Neural cell (in vitro differentiated cells): ENCODE measurements around the gene SERPINA3. TPM values are rescaled to one million over a fixed set of nuclear protein-coding genes. Genes with fewer than 3 reads are reported as not detected.

Source experiments
- H2AFZ ChIP-seq: fragments of 200-600, 300-800 bp; sonication (generic), shearing (Covaris generic); 2 replicates; pipeline ENCODE4 v1.6.0; 2014; ENCODE audit warnings: low read depth, mild to moderate bottlenecking, antibody characterized with exemption, low read length, moderate library complexity
- H3F3A ChIP-seq: fragments of 200-600 bp; shearing (Covaris generic); 2 replicates; pipeline ENCODE4 v1.6.1; 2016; ENCODE audit warnings: mild to moderate bottlenecking, moderate library complexity, mixed read lengths, antibody characterized with exemption, low read length; ENCODE audit not compliant: insufficient read depth, poor library complexity, severe bottlenecking
- H3K27ac ChIP-seq: fragments of 200-600, 300-800 bp; sonication (generic), shearing (Covaris generic); 2 replicates; pipeline ENCODE4 v1.5.1; 2014; ENCODE audit warnings: mild to moderate bottlenecking, low read length, moderate library complexity
- H3K27me3 ChIP-seq: fragments of 300-800, 200-600 bp; sonication (generic), shearing (Covaris generic); 2 replicates; pipeline ENCODE4 v1.6.0; 2014; ENCODE audit warnings: mild to moderate bottlenecking, low read depth, low read length, moderate library complexity; ENCODE audit not compliant: insufficient read depth
- H3K36me3 ChIP-seq: fragments of 300-800, 200-600 bp; sonication (generic), shearing (Covaris generic); 2 replicates; pipeline ENCODE4 v1.5.1; 2014; ENCODE audit warnings: mild to moderate bottlenecking, antibody characterized with exemption, low read length, moderate library complexity; ENCODE audit not compliant: insufficient read depth
- H3K4me2 ChIP-seq: fragments of 300-800, 200-600 bp; sonication (generic), shearing (Covaris generic); 2 replicates; pipeline ENCODE4 v1.6.0; 2014; ENCODE audit warnings: mild to moderate bottlenecking, low read length
- H3K4me3 ChIP-seq: fragments of 300-800, 200-600 bp; sonication (generic), shearing (Covaris generic); 2 replicates; pipeline ENCODE4 v1.5.1; 2014; ENCODE audit warnings: mild to moderate bottlenecking, low read length, moderate library complexity
- H3K79me2 ChIP-seq: fragments of 200-600 bp; shearing (Covaris generic); replicated peaks from 2 replicates; pipeline ENCODE4 v1.6.0; 2014; ENCODE audit warnings: mild to moderate bottlenecking, low read length, moderate library complexity; ENCODE audit not compliant: insufficient read depth
- H3K9ac ChIP-seq: fragments of 300-800, 200-600 bp; sonication (generic), shearing (Covaris generic); 2 replicates; pipeline ENCODE4 v1.6.1; 2016; ENCODE audit warnings: mild to moderate bottlenecking, low read length, mixed read lengths
- H3K9me2 ChIP-seq: fragments of 200-600 bp; shearing (Covaris generic); 2 replicates; pipeline ENCODE4 v1.6.1; 2016; ENCODE audit warnings: mild to moderate bottlenecking, low read length, mixed read lengths; ENCODE audit not compliant: insufficient read depth
- H3K9me3 ChIP-seq: fragments of 200-600, 300-800 bp; sonication (generic), shearing (Covaris generic); 2 replicates; pipeline ENCODE4 v1.6.1; 2016; ENCODE audit warnings: mild to moderate bottlenecking, mixed run types, low read length, moderate library complexity, mixed read lengths
- H4K20me1 ChIP-seq: fragments of 200-600 bp; shearing (Covaris generic); 2 replicates; pipeline ENCODE4 v1.6.1; 2016; ENCODE audit warnings: mild to moderate bottlenecking, mixed run types; ENCODE audit not compliant: insufficient read depth
- CTCF ChIP-seq: fragments of 450-650 bp; IDR thresholded peaks from 2 replicates; pipeline ENCODE4 v1.5.1; 2014; ENCODE audit warnings: antibody characterized with exemption, mild to moderate bottlenecking, moderate library complexity; ENCODE audit not compliant: poor library complexity, severe bottlenecking
- EP300 ChIP-seq: fragments of 450-650 bp; conservative IDR thresholded peaks from 2 replicates; pipeline ENCODE4 v1.6.1; 2014; ENCODE audit warnings: antibody characterized with exemption, mild to moderate bottlenecking, moderate library complexity; ENCODE audit not compliant: poor library complexity, severe bottlenecking
- EZH2 ChIP-seq: fragments of 200-600, 300-800 bp; shearing (Covaris generic), sonication (generic); IDR thresholded peaks from 2 replicates; pipeline ENCODE4 v1.6.1; 2014; ENCODE audit warnings: antibody characterized with exemption, low read length, borderline replicate concordance, mild to moderate bottlenecking; ENCODE audit not compliant: insufficient read depth, poor library complexity, severe bottlenecking
- MXI1 ChIP-seq: fragments of 450-650 bp; conservative IDR thresholded peaks from 2 replicates; pipeline ENCODE4 v1.6.1; 2014; ENCODE audit warnings: antibody characterized with exemption, mild to moderate bottlenecking; ENCODE audit not compliant: poor library complexity, severe bottlenecking
- POLR2AphosphoS5 ChIP-seq: IDR thresholded peaks from 2 replicates; pipeline ENCODE4 v1.6.1; 2012
- RAD21 ChIP-seq: fragments of 450-650 bp; conservative IDR thresholded peaks from 2 replicates; pipeline ENCODE4 v1.6.1; 2014; ENCODE audit warnings: antibody characterized with exemption, mild to moderate bottlenecking, moderate library complexity
- REST ChIP-seq: IDR thresholded peaks from 2 replicates; pipeline ENCODE4 v1.6.1; 2012; ENCODE audit warnings: borderline replicate concordance
- SMC3 ChIP-seq: fragments of 450-650 bp; conservative IDR thresholded peaks from 2 replicates; pipeline ENCODE4 v1.6.1; 2014; ENCODE audit warnings: antibody characterized with exemption, mild to moderate bottlenecking, moderate library complexity; ENCODE audit not compliant: poor library complexity
- TAF1 ChIP-seq: IDR thresholded peaks from 2 replicates; pipeline ENCODE4 v1.6.1; 2012; ENCODE audit warnings: low read depth
- polyA plus RNA-seq: library from polyadenylated mRNA; depleted of rRNA; stranded (reverse); fragments of >200 nt; gene quantifications from 2 replicates; pipeline ENCODE4 v1.2.3, GENCODE V29; 2014

The SERPINA3 gene
- polyA plus RNA-seq, 1 donor from 2014 or later, result not detected

GRCh38 chr14:94641632-94641955, 29.4 kb downstream of the SERPINA3 start:
- H3K9me3 ChIP-seq, result no peaks in the 10 kb centered on the region
- no peak overlapping the region for H3K27ac ChIP-seq
- no peaks in the 10 kb centered on the region for H3K36me3 ChIP-seq
- no peaks in the 10 kb centered on the region for H3K79me2 ChIP-seq
- no peak overlapping the region for H3K9ac ChIP-seq
- no peaks in the 10 kb centered on the region for H3F3A ChIP-seq
- H4K20me1 ChIP-seq, result no peaks in the 10 kb centered on the region
- H2AFZ ChIP-seq, result no peak overlapping the region
- no peaks in the 10 kb centered on the region for H3K27me3 ChIP-seq
- no peaks in the 10 kb centered on the region for H3K9me2 ChIP-seq
- TF ChIP-seq TAF1, result no peak
- no peak for TF ChIP-seq POLR2AphosphoS5
- no peak for TF ChIP-seq CTCF
- no peak for TF ChIP-seq SMC3
- TF ChIP-seq RAD21, result no peak
- no peak for TF ChIP-seq EP300
- no peak for TF ChIP-seq EZH2
- no peak for TF ChIP-seq REST
- TF ChIP-seq MXI1, result no peak
- no peak overlapping the region for H3K4me3 ChIP-seq
- H3K4me2 ChIP-seq, result no peak overlapping the region

- no peaks in the 10 kb centered on the region for H3K36me3 ChIP-seq
- H3K27ac ChIP-seq, result no peak overlapping the region
- no peak overlapping the region for H3K9ac ChIP-seq
- no peaks in the 10 kb centered on the region for H3K27me3 ChIP-seq
- no peak for TF ChIP-seq POLR2AphosphoS5
- no peak for TF ChIP-seq SMC3
- TF ChIP-seq TAF1, result no peak
- no peak for TF ChIP-seq EZH2
- TF ChIP-seq EP300, result no peak
- TF ChIP-seq RAD21, result no peak
- TF ChIP-seq CTCF, result no peak
- TF ChIP-seq MXI1, result no peak
- no peak for TF ChIP-seq REST
- no peak overlapping the region for H3K4me3 ChIP-seq
- no peaks in the 10 kb centered on the region for H3K9me3 ChIP-seq
- no peak overlapping the region for H3K4me2 ChIP-seq
- no peaks in the 10 kb centered on the region for H3F3A ChIP-seq
- no peaks in the 10 kb centered on the region for H3K9me2 ChIP-seq
- no peak overlapping the region for H2AFZ ChIP-seq
- H4K20me1 ChIP-seq, result no peaks in the 10 kb centered on the region
- H3K79me2 ChIP-seq, result no peaks in the 10 kb centered on the region
Observed at GRCh38 chr14:94643316-94644101, 31.3 kb downstream of the SERPINA3 start.
